NB4 (cell line): ENCODE results near the gene DNMT3A.

Source experiments
- POLR2A ChIP-seq: IDR thresholded peaks from 2 replicates; pipeline ENCODE4 v1.6.1; 2011; ENCODE audit warnings: mild to moderate bottlenecking; ENCODE audit not compliant: insufficient read length; ENCODE audit errors: extremely low read depth
- TF ChIP-seq, protein P1 (sequence below): IDR thresholded peaks from one replicate; pipeline ENCODE4 v1.5.1; 2012; ENCODE audit warnings: low read depth, low read length

DNA sequence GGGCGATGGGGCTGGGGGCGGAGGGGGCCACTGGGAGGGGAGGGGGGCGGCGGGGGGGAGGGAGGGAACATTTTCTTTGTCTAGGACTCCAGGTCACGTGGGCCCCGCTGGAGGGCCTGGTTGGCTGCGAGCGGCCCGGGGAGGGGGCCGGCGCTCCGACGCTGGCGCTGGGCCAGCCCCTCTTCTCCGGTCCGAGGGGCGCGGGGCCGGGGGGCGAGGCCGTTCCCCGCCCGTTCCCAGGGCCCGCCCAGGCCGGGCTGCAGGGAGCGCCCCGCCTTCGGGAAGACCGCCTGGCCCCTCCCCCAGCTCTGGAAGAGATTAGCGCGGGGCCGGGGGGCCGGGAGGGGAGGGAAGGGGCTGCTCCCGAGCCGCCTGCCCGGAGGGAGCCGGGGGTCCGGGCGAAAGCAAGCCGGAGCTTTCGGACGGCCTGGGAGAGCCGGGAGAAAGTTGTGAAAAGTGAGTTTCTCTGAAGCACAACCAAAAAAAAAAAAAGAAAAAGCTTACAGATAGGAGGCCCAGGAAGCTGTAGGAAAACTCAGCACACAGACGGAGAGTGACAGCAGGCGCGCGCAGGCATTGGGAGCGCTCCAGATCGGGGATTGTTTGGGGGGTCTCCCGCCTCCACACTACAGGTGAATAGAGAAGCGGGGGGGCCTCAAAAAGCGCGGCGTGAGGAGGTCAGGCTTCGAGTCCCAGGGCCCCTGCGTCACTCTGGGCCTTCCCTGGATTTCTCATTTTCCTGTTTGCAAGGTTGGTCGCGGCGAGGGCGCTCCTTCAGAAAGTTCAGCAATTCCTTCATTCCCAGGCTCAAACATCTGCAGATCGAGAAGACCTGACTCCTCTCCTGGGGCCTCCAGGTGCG, 89.2 kb downstream of the DNMT3A start:
- TF ChIP-seq, protein P1, sequence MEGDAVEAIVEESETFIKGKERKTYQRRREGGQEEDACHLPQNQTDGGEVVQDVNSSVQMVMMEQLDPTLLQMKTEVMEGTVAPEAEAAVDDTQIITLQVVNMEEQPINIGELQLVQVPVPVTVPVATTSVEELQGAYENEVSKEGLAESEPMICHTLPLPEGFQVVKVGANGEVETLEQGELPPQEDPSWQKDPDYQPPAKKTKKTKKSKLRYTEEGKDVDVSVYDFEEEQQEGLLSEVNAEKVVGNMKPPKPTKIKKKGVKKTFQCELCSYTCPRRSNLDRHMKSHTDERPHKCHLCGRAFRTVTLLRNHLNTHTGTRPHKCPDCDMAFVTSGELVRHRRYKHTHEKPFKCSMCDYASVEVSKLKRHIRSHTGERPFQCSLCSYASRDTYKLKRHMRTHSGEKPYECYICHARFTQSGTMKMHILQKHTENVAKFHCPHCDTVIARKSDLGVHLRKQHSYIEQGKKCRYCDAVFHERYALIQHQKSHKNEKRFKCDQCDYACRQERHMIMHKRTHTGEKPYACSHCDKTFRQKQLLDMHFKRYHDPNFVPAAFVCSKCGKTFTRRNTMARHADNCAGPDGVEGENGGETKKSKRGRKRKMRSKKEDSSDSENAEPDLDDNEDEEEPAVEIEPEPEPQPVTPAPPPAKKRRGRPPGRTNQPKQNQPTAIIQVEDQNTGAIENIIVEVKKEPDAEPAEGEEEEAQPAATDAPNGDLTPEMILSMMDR = no peak
- no peak for TF ChIP-seq POLR2A
